Gastroesophageal sphincter (tissue), 3 donors: ENCODE results near the gene DOP1B.

Experiments
- CTCF ChIP-seq, 4 experiments: fragments of 200-600 bp in 2 of 4; fragments of 450-650 bp in 2 of 4; sonication (generic) in 1 of 4; IDR thresholded peaks; one replicate each; pipeline ENCODE4 v1.5.1; 2017 to 2019; ENCODE audit warnings: antibody characterized with exemption in 4 of 4, mild to moderate bottlenecking in 2 of 4, moderate library complexity in 2 of 4
- POLR2A ChIP-seq, 2 donors: fragments of 450-650 bp; IDR thresholded peaks; one replicate each; pipeline ENCODE4 v1.6.1; 2017; ENCODE audit warnings: antibody characterized with exemption in 2 of 2, mild to moderate bottlenecking in 2 of 2, moderate library complexity in 1 of 2
- POLR2AphosphoS5 ChIP-seq: sonication (generic); formaldehyde crosslinking; IDR thresholded peaks from one replicate; pipeline ENCODE4 v1.6.1; 2017; ENCODE audit warnings: antibody characterized with exemption

GRCh38 chr21:36204980-36205379 lies 48.4 kb downstream of the DOP1B start:
- TF ChIP-seq CTCF (IDR thresholded peaks at IDR 0.05) (no peak), POLR2A (IDR thresholded peaks at IDR 0.05) (no peak), POLR2AphosphoS5 (no peak)
